D721Med (cell line): ENCODE data around the gene TEX13B.

Source experiments
- DNase-seq: peaks from one replicate; pipeline ENCODE4 v3.0.0; 2011; ENCODE audit warnings: low spot score; ENCODE audit not compliant: insufficient read length
- FAIRE-seq: peaks from 2 replicates; lab custom pipeline; 2011; peaks lifted over from hg19 to GRCh38; lab: Jason Lieb, UNC
- TF ChIP-seq, protein P1 (sequence below): IDR thresholded peaks from 2 replicates; pipeline ENCODE4 v1.5.1; 2012; ENCODE audit warnings: mild to moderate bottlenecking, control low read depth; ENCODE audit not compliant: insufficient read depth; ENCODE audit errors: missing control alignments

Gene TEX13B, protein sequence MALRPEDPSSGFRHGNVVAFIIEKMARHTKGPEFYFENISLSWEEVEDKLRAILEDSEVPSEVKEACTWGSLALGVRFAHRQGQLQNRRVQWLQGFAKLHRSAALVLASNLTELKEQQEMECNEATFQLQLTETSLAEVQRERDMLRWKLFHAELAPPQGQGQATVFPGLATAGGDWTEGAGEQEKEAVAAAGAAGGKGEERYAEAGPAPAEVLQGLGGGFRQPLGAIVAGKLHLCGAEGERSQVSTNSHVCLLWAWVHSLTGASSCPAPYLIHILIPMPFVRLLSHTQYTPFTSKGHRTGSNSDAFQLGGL

DNA sequence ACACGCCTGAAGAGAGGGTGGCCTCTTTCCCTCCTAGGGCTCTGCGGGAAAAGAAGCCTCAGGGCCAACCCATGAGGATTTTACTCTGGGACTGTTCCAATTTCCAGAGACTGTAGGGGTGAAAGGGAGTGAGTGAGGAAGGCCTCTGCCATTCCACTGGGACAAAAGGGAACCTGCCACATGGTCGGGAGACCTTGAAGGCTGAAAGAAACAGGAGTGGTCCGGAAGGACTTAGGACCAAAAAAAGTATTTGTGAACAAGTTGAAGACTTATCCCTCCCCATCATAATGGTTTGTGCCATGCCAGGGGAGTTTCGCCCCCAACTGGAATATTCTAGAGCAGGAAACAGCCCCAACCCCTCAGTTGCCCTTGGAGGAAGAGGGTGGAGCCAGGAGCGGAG is at the start of gene TEX13B:
Gene TEX13B (minus strand): TSS at position 15 of the 400 bp plus-strand sequence. CDS start 243 bp downstream, outside the sequence.
- FAIRE-seq = no peak
- TF ChIP-seq, protein P1, sequence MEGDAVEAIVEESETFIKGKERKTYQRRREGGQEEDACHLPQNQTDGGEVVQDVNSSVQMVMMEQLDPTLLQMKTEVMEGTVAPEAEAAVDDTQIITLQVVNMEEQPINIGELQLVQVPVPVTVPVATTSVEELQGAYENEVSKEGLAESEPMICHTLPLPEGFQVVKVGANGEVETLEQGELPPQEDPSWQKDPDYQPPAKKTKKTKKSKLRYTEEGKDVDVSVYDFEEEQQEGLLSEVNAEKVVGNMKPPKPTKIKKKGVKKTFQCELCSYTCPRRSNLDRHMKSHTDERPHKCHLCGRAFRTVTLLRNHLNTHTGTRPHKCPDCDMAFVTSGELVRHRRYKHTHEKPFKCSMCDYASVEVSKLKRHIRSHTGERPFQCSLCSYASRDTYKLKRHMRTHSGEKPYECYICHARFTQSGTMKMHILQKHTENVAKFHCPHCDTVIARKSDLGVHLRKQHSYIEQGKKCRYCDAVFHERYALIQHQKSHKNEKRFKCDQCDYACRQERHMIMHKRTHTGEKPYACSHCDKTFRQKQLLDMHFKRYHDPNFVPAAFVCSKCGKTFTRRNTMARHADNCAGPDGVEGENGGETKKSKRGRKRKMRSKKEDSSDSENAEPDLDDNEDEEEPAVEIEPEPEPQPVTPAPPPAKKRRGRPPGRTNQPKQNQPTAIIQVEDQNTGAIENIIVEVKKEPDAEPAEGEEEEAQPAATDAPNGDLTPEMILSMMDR = no peak
- DNase-seq = no peak

DNA sequence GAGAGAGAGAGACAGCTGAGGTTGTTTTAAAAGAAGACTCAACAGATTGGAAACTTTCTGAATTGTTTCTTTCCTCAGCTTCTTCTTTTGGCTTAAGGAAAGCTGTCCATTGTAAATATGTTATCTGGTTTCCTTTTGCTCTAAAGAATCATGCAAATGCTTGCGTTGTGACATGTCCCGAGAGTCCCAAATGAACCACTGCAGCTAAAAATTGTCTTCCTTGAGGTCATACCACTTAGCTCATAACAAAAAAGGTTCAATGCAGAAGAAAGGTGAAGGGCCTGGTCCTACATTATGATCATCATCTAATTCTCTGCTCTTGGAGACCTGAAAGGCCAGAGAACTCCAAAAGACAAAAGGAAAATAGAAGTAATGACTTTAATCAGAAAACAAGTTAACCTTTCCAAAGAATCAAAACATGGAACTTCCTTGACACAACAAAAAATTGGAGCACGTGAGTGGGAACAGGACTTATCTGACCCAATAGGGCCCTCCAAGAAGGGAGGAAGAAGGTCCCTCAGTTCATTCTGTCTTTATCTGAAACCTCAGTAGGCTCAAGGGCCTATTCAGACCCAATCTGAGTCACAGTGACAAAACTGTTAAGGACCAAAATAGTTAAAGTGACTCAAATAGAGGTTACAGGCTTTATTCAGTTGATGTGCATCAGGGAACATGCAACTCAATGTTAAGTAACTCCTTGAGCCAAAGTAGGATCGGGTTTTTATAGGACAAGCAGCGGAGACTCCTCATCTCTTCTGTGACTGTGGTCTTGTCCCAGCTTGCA is 48.0 kb upstream of the TEX13B start:
- DNase-seq = no peak
- no peak for FAIRE-seq
- TF ChIP-seq, protein P1 = no peak

DNA sequence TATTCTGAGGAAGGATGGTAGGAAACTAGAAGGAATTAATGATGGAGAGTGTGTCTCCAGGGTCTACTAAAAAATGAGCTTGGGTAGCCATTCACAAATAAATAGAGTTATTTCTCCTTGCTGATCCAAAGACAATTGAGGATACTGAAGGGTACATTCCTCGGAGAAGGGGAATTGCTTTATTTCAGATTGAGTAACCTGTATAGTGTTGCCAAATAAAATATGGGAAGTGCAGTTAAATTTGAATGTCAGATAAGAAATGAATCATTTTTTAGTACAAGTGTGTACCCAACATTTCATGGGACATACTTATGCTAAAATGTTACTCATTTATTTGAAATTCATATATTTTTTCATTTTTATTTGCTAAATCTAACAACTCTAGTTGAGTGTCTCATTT is 46.7 kb upstream of the TEX13B start:
- TF ChIP-seq, protein P1 = no peak
- FAIRE-seq (no peak), DNase-seq (no peak)

DNA sequence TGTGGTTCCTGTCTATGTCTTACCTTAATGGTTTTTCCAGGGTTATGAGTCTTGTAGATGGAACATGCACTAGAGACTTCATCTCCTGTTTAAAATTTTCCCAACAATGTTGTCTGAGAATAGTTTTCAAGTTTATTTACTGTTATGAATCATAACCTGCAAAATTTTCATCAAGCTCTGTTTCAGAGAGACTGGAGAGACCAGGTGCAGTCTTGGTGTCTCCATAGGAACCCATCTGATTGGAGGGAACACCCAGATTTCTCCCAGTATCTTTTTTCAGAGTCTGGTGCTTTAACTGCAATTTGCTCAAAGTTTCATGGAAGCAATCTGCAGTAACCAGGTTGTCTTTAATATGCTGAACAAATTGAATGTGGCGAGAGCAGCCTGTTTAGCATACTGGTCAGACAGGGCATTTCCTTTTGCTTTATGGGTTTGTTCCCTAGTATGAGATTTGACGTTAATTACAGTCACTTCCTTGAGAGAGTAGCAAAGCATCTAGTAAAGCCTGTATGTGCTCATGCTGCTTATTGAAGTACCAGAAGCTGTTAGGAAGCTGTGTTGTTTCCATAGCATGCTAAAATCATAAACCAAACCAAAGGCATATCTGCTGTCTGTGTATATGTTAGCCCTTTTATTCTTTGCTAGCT is 43.9 kb upstream of the TEX13B start:
- no peak for DNase-seq
- TF ChIP-seq, protein P1 = no peak
- FAIRE-seq = no peak

DNA sequence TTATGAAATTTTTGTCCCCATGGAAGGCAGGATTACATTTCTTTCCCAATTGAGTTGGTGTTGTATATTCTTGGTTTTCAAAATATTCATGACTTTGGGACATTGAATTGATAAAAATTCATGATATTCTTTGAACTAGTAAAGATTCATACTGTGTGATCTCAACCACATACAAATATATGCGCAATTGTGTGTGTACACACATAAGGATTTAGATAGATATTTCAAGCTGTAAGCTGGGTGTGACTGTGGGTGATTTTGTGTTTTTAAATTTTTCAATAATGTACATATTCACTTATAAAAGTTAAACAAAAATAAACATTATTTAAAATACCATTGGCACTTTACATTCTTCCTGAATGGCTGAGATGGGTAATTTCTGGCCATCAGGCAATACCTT is 43.2 kb upstream of the TEX13B start:
- DNase-seq (no peak), FAIRE-seq (no peak)
- TF ChIP-seq, protein P1 = no peak

DNA sequence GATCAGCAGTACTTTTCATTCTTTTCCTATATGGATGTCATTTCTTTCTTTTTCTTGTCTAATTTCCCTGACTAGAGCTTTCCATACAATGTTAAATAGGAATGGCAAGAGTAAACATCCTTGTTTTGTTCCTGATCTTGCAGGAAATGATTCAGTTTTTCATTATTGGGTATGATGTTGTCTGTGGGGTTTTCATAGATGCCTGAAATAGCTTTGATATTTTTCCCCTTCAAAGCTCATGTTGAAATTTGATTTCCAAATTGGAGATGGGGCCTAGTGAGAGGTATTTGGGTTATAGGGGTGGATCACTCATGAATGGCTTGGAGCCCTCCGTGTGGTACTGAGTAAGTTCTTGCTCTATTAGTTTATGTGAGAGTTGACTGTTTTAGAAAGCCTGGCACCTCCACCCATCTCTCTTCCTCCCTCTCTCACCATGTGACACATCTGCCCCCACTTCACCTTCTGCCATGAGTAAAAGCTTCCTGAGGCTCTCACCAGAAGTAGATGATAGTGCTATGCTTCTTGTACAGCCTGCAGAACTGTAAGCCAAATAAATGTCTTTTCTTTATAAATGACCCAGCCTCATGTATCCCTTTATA is 40.4 kb upstream of the TEX13B start:
- TF ChIP-seq, protein P1 = no peak
- FAIRE-seq = no peak
- no peak for DNase-seq
